H9 (cell line): ENCODE measurements around the gene FRK. TPM values are rescaled to one million over a fixed set of nuclear protein-coding genes. Genes with fewer than 3 reads are reported as not detected.

Experiments used
- DNase-seq: peaks from one replicate; pipeline ENCODE4 v3.0.0-alpha.2; 2017
- H2AFZ ChIP-seq: one replicate; pipeline ENCODE4 v1.6.1; 2013; ENCODE audit warnings: mild to moderate bottlenecking, low read length, control low read depth, moderate library complexity
- H2AK5ac ChIP-seq: 2 replicates; pipeline ENCODE4 v1.6.1; 2013; ENCODE audit warnings: low read length, control low read depth, mixed read lengths; ENCODE audit not compliant: insufficient read length
- H2BK120ac ChIP-seq: one replicate; pipeline ENCODE4 v1.6.1; 2013; ENCODE audit warnings: low read depth, mild to moderate bottlenecking, low read length, control low read depth, inconsistent platforms; ENCODE audit not compliant: poor library complexity, severe bottlenecking
- H2BK12ac ChIP-seq: 2 replicates; pipeline ENCODE4 v1.6.1; 2013; ENCODE audit warnings: low read length, control low read depth, mixed read lengths, low read depth; ENCODE audit not compliant: insufficient read length
- H2BK15ac ChIP-seq: 2 replicates; pipeline ENCODE4 v1.6.1; 2013; ENCODE audit warnings: low read depth, low read length, control low read depth
- H2BK20ac ChIP-seq: one replicate; pipeline ENCODE4 v1.6.1; 2013; ENCODE audit warnings: low read depth, mild to moderate bottlenecking, low read length, control low read depth, inconsistent platforms; ENCODE audit not compliant: poor library complexity, severe bottlenecking
- H2BK5ac ChIP-seq: 2 replicates; pipeline ENCODE4 v1.6.1; 2013; ENCODE audit warnings: low read length, control low read depth, mixed read lengths; ENCODE audit not compliant: insufficient read length
- H3K14ac ChIP-seq: 2 replicates; pipeline ENCODE4 v1.6.1; 2013; ENCODE audit warnings: low read length, control low read depth; ENCODE audit not compliant: insufficient read depth
- H3K18ac ChIP-seq: 2 replicates; pipeline ENCODE4 v1.6.1; 2013; ENCODE audit warnings: low read depth, mild to moderate bottlenecking, mixed read lengths, low read length, control low read depth; ENCODE audit not compliant: insufficient read length
- H3K23ac ChIP-seq: 2 replicates; pipeline ENCODE4 v1.6.1; 2013; ENCODE audit warnings: low read length, control low read depth, mixed read lengths, low read depth; ENCODE audit not compliant: insufficient read length
- H3K23me2 ChIP-seq: 2 replicates; pipeline ENCODE4 v1.6.1; 2013; ENCODE audit warnings: low read depth, mild to moderate bottlenecking, mixed read lengths, low read length, control low read depth; ENCODE audit not compliant: insufficient read length, poor library complexity, severe bottlenecking
- H3K27ac ChIP-seq: 2 replicates; pipeline ENCODE4 v1.5.1; 2013; ENCODE audit warnings: low read length, control low read depth, mixed read lengths, low read depth; ENCODE audit not compliant: insufficient read length
- H3K27me3 ChIP-seq: 2 replicates; pipeline ENCODE4 v1.6.1; 2013; ENCODE audit warnings: low read length, control low read depth, inconsistent platforms; ENCODE audit not compliant: insufficient read depth
- H3K4ac ChIP-seq: 2 replicates; pipeline ENCODE4 v1.6.1; 2013; ENCODE audit warnings: low read depth, mild to moderate bottlenecking, control low read depth, inconsistent platforms, low read length, moderate library complexity
- H3K4me1 ChIP-seq: 2 replicates; pipeline ENCODE4 v1.6.1; 2013; ENCODE audit warnings: low read length, control low read depth, inconsistent platforms; ENCODE audit not compliant: insufficient read depth
- H3K4me2 ChIP-seq: 2 replicates; pipeline ENCODE4 v1.6.1; 2013; ENCODE audit warnings: low read length, control low read depth, mixed read lengths; ENCODE audit not compliant: insufficient read length, insufficient read depth
- H3K56ac ChIP-seq: 2 replicates; pipeline ENCODE4 v1.6.1; 2013; ENCODE audit warnings: low read depth, mild to moderate bottlenecking, mixed read lengths, low read length, control low read depth; ENCODE audit not compliant: insufficient read length
- H3K79me1 ChIP-seq: 2 replicates; pipeline ENCODE4 v1.6.1; 2013; ENCODE audit warnings: low read depth, mild to moderate bottlenecking, moderate library complexity, low read length, control low read depth, inconsistent platforms; ENCODE audit not compliant: insufficient read depth, poor library complexity, severe bottlenecking
- H3K79me2 ChIP-seq: 2 replicates; pipeline ENCODE4 v1.6.1; 2013; ENCODE audit warnings: low read length, control low read depth, inconsistent platforms; ENCODE audit not compliant: insufficient read depth
- H3K9ac ChIP-seq: 2 replicates; pipeline ENCODE4 v1.6.1; 2013; ENCODE audit warnings: low read length, control low read depth, mixed read lengths; ENCODE audit not compliant: insufficient read length; ENCODE audit errors: extremely low read depth
- H3K9me3 ChIP-seq: one replicate; pipeline ENCODE4 v1.6.1; 2013; ENCODE audit warnings: low read depth, low read length, inconsistent platforms; ENCODE audit not compliant: control insufficient read depth
- H3T11ph ChIP-seq: one replicate; pipeline ENCODE4 v1.6.1; 2013; ENCODE audit warnings: mild to moderate bottlenecking, low read length, control low read depth, inconsistent platforms
- H4K20me1 ChIP-seq: one replicate; pipeline ENCODE4 v1.6.1; 2013; ENCODE audit not compliant: control insufficient read depth, insufficient read length, insufficient read depth
- H4K5ac ChIP-seq: 2 replicates; pipeline ENCODE4 v1.6.1; 2013; ENCODE audit warnings: low read depth, mild to moderate bottlenecking, mixed read lengths, low read length, control low read depth; ENCODE audit not compliant: insufficient read length
- H4K8ac ChIP-seq: replicated peaks from 2 replicates; pipeline ENCODE4 v1.6.1; 2013; ENCODE audit warnings: low read length, control low read depth, mixed read lengths, low read depth; ENCODE audit not compliant: insufficient read length
- H4K91ac ChIP-seq: 2 replicates; pipeline ENCODE4 v1.6.1; 2013; ENCODE audit warnings: low read depth, mild to moderate bottlenecking, moderate library complexity, mixed read lengths, low read length, control low read depth; ENCODE audit not compliant: insufficient read length
- H3K27ac Mint-ChIP-seq, 3 experiments: 2 replicates in 2 of 3; 3 replicates in 1 of 3; pipeline ENCODE4 v1.8.0; 2020 to 2021; ENCODE audit warnings: mixed read lengths in 3 of 3, mild to moderate bottlenecking in 1 of 3, moderate library complexity in 1 of 3
- H3K27me3 Mint-ChIP-seq: 2 replicates; pipeline ENCODE4 v1.8.0; 2021; ENCODE audit warnings: low read depth, mild to moderate bottlenecking, moderate library complexity, mixed read lengths
- H3K36me3 Mint-ChIP-seq, 3 experiments: 2 replicates in 2 of 3; 3 replicates in 1 of 3; pipeline ENCODE4 v1.8.0; 2020 to 2021; ENCODE audit warnings: low read depth in 3 of 3, mixed read lengths in 3 of 3; ENCODE audit not compliant: insufficient read depth in 1 of 3
- H3K4me1 Mint-ChIP-seq, 2 experiments: 2 replicates each; pipeline ENCODE4 v1.8.0; 2020; ENCODE audit warnings: mixed read lengths in 2 of 2
- H3K4me3 Mint-ChIP-seq, 2 experiments: 2 replicates in 1 of 2; 3 replicates in 1 of 2; pipeline ENCODE4 v1.8.0; 2020 to 2021; ENCODE audit warnings: mild to moderate bottlenecking in 2 of 2, mixed read lengths in 2 of 2, moderate library complexity in 1 of 2
- H3K9me3 Mint-ChIP-seq, 2 experiments: 2 replicates in 1 of 2; 3 replicates in 1 of 2; pipeline ENCODE4 v1.8.0; 2020; ENCODE audit warnings: mild to moderate bottlenecking in 2 of 2, mixed read lengths in 2 of 2, moderate library complexity in 1 of 2
- CTCF ChIP-seq: fragments of 200-600 bp; sonication (generic); conservative IDR thresholded peaks from 3 replicates; pipeline ENCODE4 v1.8.0; 2021; ENCODE audit warnings: antibody characterized with exemption, mild to moderate bottlenecking
- WGBS: extraction: QIAGEN DNeasy Blood & Tissue Kit; methylation state at CpG from one replicate; pipeline ENCODE4 v1.1.7; 2013; ENCODE audit warnings: missing lambda C conversion rate, low lambda C conversion rate, mixed read lengths; ENCODE audit not compliant: insufficient read length; ENCODE audit errors: extremely low coverage; 5-methylcytosine and 5-hydroxymethylcytosine counted together
- total RNA-seq: library from RNA; stranded (reverse); gene quantifications from 2 replicates; pipeline ENCODE4 v1.2.1, GENCODE V29; 2021

The FRK gene
- total RNA-seq, 1 experiment from 2014 or later: 0.15 TPM

- no peak for TF ChIP-seq CTCF
- H3K23ac ChIP-seq: no peak overlapping the region
- H2AFZ ChIP-seq: no peak overlapping the region
- no peak overlapping the region for H4K8ac ChIP-seq
- no peak overlapping the region for H3K4me3 Mint-ChIP-seq
- no peak overlapping the region for H3K4me2 ChIP-seq
- H3K56ac ChIP-seq: no peak overlapping the region
- no peak overlapping the region for H4K5ac ChIP-seq
- H2BK5ac ChIP-seq: no peak overlapping the region
- no peak overlapping the region for H3K27ac Mint-ChIP-seq
- H2BK20ac ChIP-seq: no peak overlapping the region
- no peak overlapping the region for H2BK12ac ChIP-seq
- H3K79me1 ChIP-seq: no peaks in the 10 kb centered on the region
- WGBS: no CpG with 5 or more reads among the region's 7 CpGs
- no peak overlapping the region for H3K18ac ChIP-seq
- H4K20me1 ChIP-seq: no peaks in the 10 kb centered on the region
- H3K27ac ChIP-seq: no peak overlapping the region
- peaks cover 15 to 19% of the 10 kb centered on the region in 2 experiments for H3K4me1 Mint-ChIP-seq
- no peak overlapping the region for H2BK120ac ChIP-seq
- H3K4ac ChIP-seq: no peak overlapping the region
- H3K79me2 ChIP-seq: no peaks in the 10 kb centered on the region
- no peak overlapping the region for H3T11ph ChIP-seq
- H3K9ac ChIP-seq: no peak overlapping the region
- peaks cover 16 to 54% (median 19%) of the 10 kb centered on the region in 3 experiments for H3K36me3 Mint-ChIP-seq
- no peak overlapping the region for H4K91ac ChIP-seq
- no peaks in the 10 kb centered on the region for H3K27me3 ChIP-seq
- peaks cover 20 to 28% of the 10 kb centered on the region in 2 experiments for H3K9me3 Mint-ChIP-seq
- H3K14ac ChIP-seq: no peak overlapping the region
- no peak overlapping the region for H2BK15ac ChIP-seq
- H3K9me3 ChIP-seq: no peaks in the 10 kb centered on the region
- H3K4me1 ChIP-seq: no peaks in the 10 kb centered on the region; the same call in 1 of the 2 replicates
- no peak for DNase-seq
- H2AK5ac ChIP-seq: no peak overlapping the region
- no peaks in the 10 kb centered on the region; the same call in 1 of the 2 replicates for H3K27me3 Mint-ChIP-seq
- H3K23me2 ChIP-seq: no peaks in the 10 kb centered on the region
Observed at GRCh38 chr6:116094041-116094440, 33.4 kb upstream of the FRK start.
